Body of pancreas (tissue), 4 donors: ENCODE measurements around the gene MKNK2.

ENCODE experiments used
- CTCF ChIP-seq, 7 experiments: fragments of 450-650 bp in 4 of 7; fragments of 200-600 bp in 3 of 7; sonication (generic) in 3 of 7; IDR thresholded peaks; one replicate each; pipeline ENCODE4 v1.5.1; 2016 to 2019; ENCODE audit warnings: antibody characterized with exemption in 7 of 7
- POLR2A ChIP-seq, 3 donors: fragments of 450-650 bp; IDR thresholded peaks; one replicate each; pipeline ENCODE4 v1.6.1; 2016; ENCODE audit warnings: antibody characterized with exemption in 3 of 3, mild to moderate bottlenecking in 2 of 3

DNA sequence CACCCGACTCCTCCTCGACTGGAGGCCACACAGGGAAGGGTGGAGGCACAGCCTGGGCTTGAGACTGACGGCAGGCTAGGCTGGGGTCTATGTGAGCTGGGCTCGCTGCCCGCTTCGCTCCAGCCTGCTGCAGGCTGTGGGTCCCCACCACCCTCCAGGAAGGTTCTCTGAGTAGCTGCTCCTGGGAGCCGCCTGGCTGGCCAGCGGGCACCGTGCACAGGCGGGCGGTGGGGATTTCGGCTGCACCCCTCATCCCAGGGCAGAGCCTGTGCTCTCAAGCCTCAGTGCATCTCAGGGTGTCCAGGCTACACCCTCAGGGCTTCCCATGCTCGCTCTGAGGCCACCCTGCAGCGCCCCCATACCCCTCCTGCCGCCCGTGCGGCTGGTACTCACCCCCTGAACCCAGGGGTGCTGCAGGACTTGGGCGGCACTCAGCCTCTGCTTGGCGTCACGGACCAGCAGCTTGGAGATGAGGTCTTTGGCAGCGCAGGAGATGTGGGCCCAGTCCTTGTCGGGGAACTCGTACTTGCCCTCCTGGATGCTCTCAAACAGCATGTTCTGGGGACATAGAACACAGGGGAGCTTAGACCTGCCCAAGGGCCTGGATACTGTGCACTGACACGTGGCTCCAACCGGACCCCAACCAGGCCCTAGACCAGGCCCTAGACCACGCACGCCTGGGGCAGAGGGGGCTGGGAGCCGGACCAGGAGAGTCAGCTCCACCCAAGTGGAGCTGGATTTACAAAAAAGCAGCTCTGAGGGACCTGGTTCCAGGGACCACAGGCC, 10.2 kb downstream of the MKNK2 start:
- TF ChIP-seq CTCF (IDR thresholded peaks at IDR 0.05) (no peak), POLR2A (IDR thresholded peaks at IDR 0.05) (no peak)
